OCI-LY7 (cell line): ENCODE data around the gene SLC43A2. TPM values are rescaled to one million over a fixed set of nuclear protein-coding genes. Genes with fewer than 3 reads are reported as not detected.

ENCODE experiments used
- BruUV-seq: library from RNA; stranded (reverse); fragments of 400-500 nt; replicated peaks from 2 replicates; lab custom pipeline; 2021; lab: Mats Ljungman, UMichigan
- CTCF ChIA-PET: fragments of 300-600 bp; sonication (Branson Sonifier 250); formaldehyde crosslinking; loops from one replicate; lab custom pipeline; 2022; ENCODE audit warnings: antibody characterized with exemption; ENCODE audit not compliant: unreplicated experiment; lab: Charles Lee
- POLR2A ChIA-PET: fragments of 300-600 bp; sonication (Branson Sonifier 250); formaldehyde crosslinking; loops from one replicate; lab custom pipeline; 2022; ENCODE audit warnings: antibody characterized with exemption; lab: Charles Lee
- DNase-seq: peaks from one replicate; pipeline ENCODE4 v3.0.0-alpha.2; 2015; ENCODE audit warnings: low spot score
- H2AFZ ChIP-seq: fragments of 200-600 bp; sonication (generic), shearing (Covaris generic); 2 replicates; pipeline ENCODE4 v1.6.1; 2014; ENCODE audit warnings: mild to moderate bottlenecking, antibody characterized with exemption, low read length, moderate library complexity
- H3K27ac ChIP-seq: fragments of 200-600 bp; sonication (generic); 2 replicates; pipeline ENCODE4 v1.5.1; 2014; ENCODE audit warnings: mixed run types, low read depth, mild to moderate bottlenecking, moderate library complexity, low read length, inconsistent platforms; ENCODE audit not compliant: poor library complexity, severe bottlenecking
- H3K36me3 ChIP-seq: fragments of 200-600 bp; sonication (generic); 2 replicates; pipeline ENCODE4 v1.6.1; 2014; ENCODE audit warnings: mild to moderate bottlenecking, antibody characterized with exemption, low read length, moderate library complexity, mixed read lengths; ENCODE audit not compliant: insufficient read depth
- H3K4me1 ChIP-seq: fragments of 200-600 bp; sonication (generic); 2 replicates; pipeline ENCODE4 v1.5.1; 2014; ENCODE audit warnings: mild to moderate bottlenecking, low read length; ENCODE audit not compliant: insufficient read depth, poor library complexity, severe bottlenecking
- H3K4me2 ChIP-seq: fragments of 200-600 bp; sonication (generic); 2 replicates; pipeline ENCODE4 v1.6.1; 2014; ENCODE audit warnings: mild to moderate bottlenecking, low read length
- H3K4me3 ChIP-seq: fragments of 200-600 bp; sonication (generic); 2 replicates; pipeline ENCODE4 v1.5.1; 2014; ENCODE audit warnings: mild to moderate bottlenecking, low read depth, low read length; ENCODE audit not compliant: poor library complexity, severe bottlenecking
- H3K79me2 ChIP-seq: fragments of 200-600 bp; sonication (generic); 2 replicates; pipeline ENCODE4 v1.6.1; 2016; ENCODE audit warnings: low read depth, mild to moderate bottlenecking, low read length, moderate library complexity, mixed read lengths; ENCODE audit not compliant: insufficient read depth
- H3K9me2 ChIP-seq: fragments of 200-600 bp; sonication (generic); 2 replicates; pipeline ENCODE4 v1.6.1; 2016; ENCODE audit warnings: mild to moderate bottlenecking, low read length, mixed read lengths; ENCODE audit not compliant: insufficient read depth
- H3K9me3 ChIP-seq: fragments of 200-600 bp; sonication (generic); 2 replicates; pipeline ENCODE4 v1.6.1; 2014; ENCODE audit warnings: mild to moderate bottlenecking, mixed run types, low read length, mixed read lengths
- H4K20me1 ChIP-seq: fragments of 200-600 bp; sonication (generic); 2 replicates; pipeline ENCODE4 v1.6.1; 2014; ENCODE audit warnings: mild to moderate bottlenecking, antibody characterized with exemption, low read length, moderate library complexity, mixed read lengths; ENCODE audit not compliant: insufficient read depth
- CTCF ChIP-seq: fragments of 200-600 bp; sonication (generic); conservative IDR thresholded peaks from 2 replicates; pipeline ENCODE4 v1.5.1; 2014; ENCODE audit warnings: mild to moderate bottlenecking, antibody characterized with exemption, low read length, moderate library complexity, mixed read lengths
- EZH2phosphoT487 ChIP-seq: fragments of 200-600 bp; sonication (generic); IDR thresholded peaks from 2 replicates; pipeline ENCODE4 v1.6.1; 2018; ENCODE audit warnings: low read depth, borderline replicate concordance, mild to moderate bottlenecking, mixed run types, antibody characterized with exemption, low read length, moderate library complexity, mixed read lengths
- intact Hi-C: fragments of 100-400 bp; cut with micrococcal nuclease; formaldehyde crosslinking; loops from one replicate; pipeline ENCODE4 v1.10.0; 2022; ENCODE audit not compliant: unreplicated experiment
- total RNA-seq, 2 experiments: library from RNA; depleted of rRNA in 1 of 2; stranded (reverse); fragments of >200 nt in 1 of 2; shearing (Covaris generic) in 1 of 2; gene quantifications; 2 replicates each; pipeline ENCODE4 v1.2.3, GENCODE V29; 2014 to 2022

The SLC43A2 gene
- total RNA-seq, 2 experiments from 2014 or later, result 9.2 to 17.1 TPM

DNA sequence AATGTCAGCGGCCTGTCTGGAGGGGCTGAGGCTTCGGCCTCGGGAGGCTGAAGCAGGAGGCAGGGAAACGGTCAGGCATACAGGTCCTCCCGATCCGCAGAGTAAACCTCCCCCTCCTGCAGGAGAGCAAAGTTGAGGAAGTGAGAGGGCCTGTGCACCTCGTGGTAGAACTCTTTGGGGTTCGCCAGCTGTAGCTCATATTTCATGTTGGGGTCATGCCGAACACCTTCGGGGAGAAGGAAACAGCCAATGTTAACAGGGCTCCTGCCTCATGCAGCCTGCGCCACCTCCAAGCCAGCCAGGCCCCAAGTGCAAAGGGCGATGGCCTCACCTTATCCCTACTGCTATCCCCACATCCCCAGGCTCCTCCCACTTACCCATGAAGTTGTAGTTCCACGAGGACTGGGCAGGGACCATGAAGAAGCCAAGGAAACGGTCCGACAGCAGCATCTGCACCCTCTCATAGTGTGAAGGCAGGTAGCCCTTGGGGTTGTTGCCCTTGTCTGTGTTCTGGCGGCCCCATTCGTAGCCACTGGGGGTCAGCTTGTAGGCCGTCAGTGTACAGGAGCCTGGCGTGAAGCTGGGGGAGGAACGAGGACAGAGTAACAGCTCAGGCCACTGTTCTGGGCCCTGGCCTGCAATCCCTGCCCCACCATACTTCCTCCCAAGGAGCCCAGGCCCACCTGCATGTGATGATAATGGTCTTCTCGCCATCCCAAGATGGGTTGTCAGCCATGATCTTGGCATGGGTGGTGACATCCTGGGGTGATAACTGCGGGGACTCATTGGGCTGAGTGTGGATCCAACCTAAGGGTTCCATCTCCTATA is 22.3 kb upstream of the SLC43A2 start:
- CTCF ChIA-PET, result no interaction called here
- no peak overlapping the region for H3K4me2 ChIP-seq

DNA sequence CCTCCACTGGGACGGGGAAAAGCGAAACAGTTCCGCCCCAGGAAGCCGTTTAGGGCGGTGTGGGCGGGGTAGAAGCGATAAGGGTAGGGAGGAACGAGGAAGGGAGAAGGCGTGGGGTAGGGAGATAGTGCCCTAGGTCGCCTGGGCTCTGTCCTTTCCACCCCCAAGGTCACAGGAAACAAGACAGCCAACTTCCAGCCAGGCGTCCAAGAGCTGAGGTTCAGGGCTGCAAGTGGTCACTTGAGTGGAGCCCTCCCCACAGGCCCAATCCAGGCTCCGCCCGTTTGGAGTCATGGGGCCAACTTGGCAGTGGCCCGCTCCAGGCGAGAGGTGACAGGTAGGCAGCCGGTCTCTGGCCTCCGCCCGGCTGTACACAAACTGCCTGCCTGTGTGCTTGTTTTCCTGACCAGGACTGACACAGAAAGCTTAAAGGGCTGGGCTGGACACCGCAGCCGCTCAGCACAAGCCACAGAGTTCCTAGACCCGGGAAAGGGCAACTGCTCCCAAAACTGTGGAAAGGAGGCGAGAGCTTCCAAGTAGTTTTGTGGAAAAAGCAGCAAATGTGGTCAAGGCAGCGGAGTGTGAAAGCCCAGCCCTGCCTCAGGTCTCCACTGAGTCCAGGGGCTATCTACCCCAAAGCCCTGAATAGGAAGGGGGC is 21.3 kb upstream of the SLC43A2 start, which contains the start of gene RILP:
RILP (minus strand) TSS at position 23 of the 658 bp plus-strand sequence. CDS start 62 bp downstream, outside the sequence.
- Histone ChIP-seq H3K27ac (peak within 1 kb of the TSS; percentile 37), H3K4me2 (peak within 1 kb of the TSS; percentile 61), H3K4me1 (peaks cover 23% of the 10 kb centered on the region), H3K79me2 (no peaks in the 10 kb centered on the region), H3K9me2 (no peaks in the 10 kb centered on the region), H3K9me3 (no peaks in the 10 kb centered on the region), H2AFZ (no peak within 1 kb of the TSS), H3K4me3 (peak within 1 kb of the TSS; percentile 54), H3K36me3 (peaks cover 62% of the 10 kb centered on the region), H4K20me1 (peaks cover 4% of the 10 kb centered on the region; the same call in 1 of the 2 replicates)
- intact Hi-C loops, result loop anchor here (5.0 kb wide), 1 partner anchor 78 kb away; no protein-coding TSS in a partner anchor
- POLR2A ChIA-PET, result no interaction called here
- TF ChIP-seq CTCF (no peak), EZH2phosphoT487 (no peak)
- no peak for DNase-seq
- CTCF ChIA-PET, result interaction anchor here (1.2 kb wide), 1 partner anchor 13 kb away, joined by 3 read pairs; no protein-coding TSS in a partner anchor
- BruUV-seq, result no TSS peak

More for the DNA sequence above, 22.3 kb upstream of the SLC43A2 start:
- H2AFZ ChIP-seq, result no peak overlapping the region
- POLR2A ChIA-PET, result no interaction called here
- TF ChIP-seq CTCF (no peak), EZH2phosphoT487 (no peak)
- intact Hi-C loops, result no loop called here
- no peaks in the 10 kb centered on the region for H3K9me2 ChIP-seq
- H4K20me1 ChIP-seq, result peaks cover 4% of the 10 kb centered on the region; the same call in 1 of the 2 replicates
- TSS peak; percentile 96 for BruUV-seq
- H3K9me3 ChIP-seq, result no peaks in the 10 kb centered on the region
- peaks cover 23% of the 10 kb centered on the region for H3K4me1 ChIP-seq
- no peak overlapping the region for H3K4me3 ChIP-seq
- no peaks in the 10 kb centered on the region for H3K79me2 ChIP-seq
- peaks cover 70% of the 10 kb centered on the region for H3K36me3 ChIP-seq
- H3K27ac ChIP-seq, result no peak overlapping the region
- DNase-seq, result no peak
